ENCODE measurements around the gene CARD14. TPM values are rescaled to one million over a fixed set of nuclear protein-coding genes. Genes with fewer than 3 reads are reported as not detected.
"Not testable (repeated sequence)": the region's sequence is repeated elsewhere in the genome, so short reads cannot be mapped to it uniquely, and the experiment has no call there.

The CARD14 gene
- total and polyA plus RNA-seq, 2 donors (not counting 1 experiment from before 2014, with no cell fraction given), result not detected

GRCh38 chr17:80198144-80198661 lies 28.4 kb downstream of the CARD14 start:
- no peak overlapping the region for H3K9ac ChIP-seq (ENCODE audit: low read length)
- WGBS (ENCODE audit: insufficient coverage), result 90% methylated on average over 14 of the region's 27 CpGs
- intact Hi-C loops (cut with micrococcal nuclease), result no loop called here
- no peak for TF ChIP-seq EZH2 (IDR thresholded peaks at IDR 0.05; ENCODE audit: borderline replicate concordance, insufficient read depth, low read depth, low read length, poor library complexity, severe bottlenecking)
- no peak for TF ChIP-seq CTCF (IDR thresholded peaks at IDR 0.05)
- no peak for DNase-seq
- ChIA-PET POLR2A (no interaction called here), CTCF (interaction anchor here (3.9 to 4.7 kb wide), 2 partner anchors 56 to 164 kb away, joined by 26 to 55 read pairs; no protein-coding TSS in a partner anchor)
- H3K4me3 ChIP-seq (ENCODE audit: control extremely low read depth in 1 of 5, extremely low read depth in 1 of 5, insufficient read depth in 1 of 5, low read depth in 2 of 5, low read length in 4 of 5), result no peak overlapping the region
- no peaks in the 10 kb centered on the region for H3K4me1 ChIP-seq (ENCODE audit: control insufficient read depth in 2 of 2, insufficient read depth in 2 of 2, low read length in 2 of 2)
- no peaks in the 10 kb centered on the region for H4K20me1 ChIP-seq (ENCODE audit: control insufficient read depth, insufficient read depth, low read length, poor library complexity, severe bottlenecking)
- peaks cover 0 to 11% (median 0%) of the 10 kb centered on the region in 4 experiments for H3K27me3 ChIP-seq (replicated peaks in 1 of 4; ENCODE audit: control extremely low read depth in 1 of 4, control insufficient read depth in 3 of 4, insufficient read depth in 4 of 4, low read length in 3 of 4)
- ATAC-seq (ENCODE audit: low read depth), result no peak
- Mint-ChIP-seq H3K4me3 (no peak overlapping the region), H3K27me3 (peaks cover 9% of the 10 kb centered on the region), H3K27ac (no peak overlapping the region), H3K4me1 (no peaks in the 10 kb centered on the region), H3K9me3 (ENCODE audit: insufficient read depth) (no peaks in the 10 kb centered on the region)
- H3K4me2 ChIP-seq (replicated peaks; ENCODE audit: low read depth, low read length, poor library complexity, severe bottlenecking), result no peak overlapping the region
- no peaks in the 10 kb centered on the region for H3K36me3 ChIP-seq (replicated peaks in 1 of 2; ENCODE audit: control extremely low read depth in 1 of 2, control insufficient read depth in 1 of 2, extremely low read depth in 1 of 2, insufficient read depth in 2 of 2, low read length in 1 of 2)
- no peaks in the 10 kb centered on the region for H3K79me2 ChIP-seq (ENCODE audit: control insufficient read depth, insufficient read depth, low read length)
- no peak overlapping the region for H3K27ac ChIP-seq (ENCODE audit: low read length in 2 of 2)
- peaks cover 0 to 9% (median 0%) of the 10 kb centered on the region in 3 donors for H3K9me3 ChIP-seq (ENCODE audit: control extremely low read depth in 1 of 3, control insufficient read depth in 2 of 3, insufficient read depth in 1 of 3, low read length in 2 of 3)
- H2AFZ ChIP-seq (ENCODE audit: insufficient read depth, low read depth, low read length, poor library complexity, severe bottlenecking), result no peak overlapping the region

GRCh38 chr17:80199295-80199694 lies 29.5 kb downstream of the CARD14 start:
- H3K9me3 Mint-ChIP-seq (ENCODE audit: insufficient read depth); POLR2A ChIA-PET; H3K27me3 ChIP-seq (replicated peaks in 1 of 4; ENCODE audit: control extremely low read depth in 1 of 4, control insufficient read depth in 3 of 4, insufficient read depth in 4 of 4, low read length in 3 of 4); H3K4me2 ChIP-seq (replicated peaks; ENCODE audit: low read depth, low read length, poor library complexity, severe bottlenecking); H3K27me3 Mint-ChIP-seq; H3K27ac Mint-ChIP-seq; H4K20me1 ChIP-seq (ENCODE audit: control insufficient read depth, insufficient read depth, low read length, poor library complexity, severe bottlenecking); H3K9me3 ChIP-seq (ENCODE audit: control extremely low read depth in 1 of 3, control insufficient read depth in 2 of 3, insufficient read depth in 1 of 3, low read length in 2 of 3); H3K79me2 ChIP-seq (ENCODE audit: control insufficient read depth, insufficient read depth, low read length); H3K36me3 ChIP-seq (replicated peaks in 1 of 2; ENCODE audit: control extremely low read depth in 1 of 2, control insufficient read depth in 1 of 2, extremely low read depth in 1 of 2, insufficient read depth in 2 of 2, low read length in 1 of 2); DNase-seq; intact Hi-C loops (cut with micrococcal nuclease); H3K4me1 Mint-ChIP-seq; ATAC-seq (ENCODE audit: low read depth); H3K27ac ChIP-seq (ENCODE audit: low read length in 2 of 2); H3K4me3 Mint-ChIP-seq; H3K4me3 ChIP-seq (ENCODE audit: control extremely low read depth in 1 of 5, extremely low read depth in 1 of 5, insufficient read depth in 1 of 5, low read depth in 2 of 5, low read length in 4 of 5); H3K4me1 ChIP-seq (ENCODE audit: control insufficient read depth in 2 of 2, insufficient read depth in 2 of 2, low read length in 2 of 2); H3K9ac ChIP-seq (ENCODE audit: low read length); H2AFZ ChIP-seq (ENCODE audit: insufficient read depth, low read depth, low read length, poor library complexity, severe bottlenecking): not testable (repeated sequence)
- CTCF ChIA-PET, result interaction anchor here (0.6 to 0.8 kb wide), 2 partner anchors 55 to 509 kb away, joined by 3 read pairs; no protein-coding TSS in a partner anchor
- no CpG with 5 or more reads among the region's 6 CpGs for whole genome bisulfite sequencing (ENCODE audit: insufficient coverage)

All from B cell (primary cell).